NB4 (cell line): ENCODE results near the gene RNF150.
"Not testable (repeated sequence)": the region's sequence is repeated elsewhere in the genome, so short reads cannot be mapped to it uniquely, and the experiment has no call there.

Experiments
- DNase-seq: peaks from one replicate; pipeline ENCODE4 v3.0.0; 2010; ENCODE audit warnings: low read depth
- H3K4me3 ChIP-seq: one replicate; pipeline ENCODE4 v1.5.1; 2011; ENCODE audit warnings: mild to moderate bottlenecking, low read depth, low read length, moderate library complexity
- CTCF ChIP-seq: IDR thresholded peaks from one replicate; pipeline ENCODE4 v1.5.1; 2012; ENCODE audit warnings: low read depth, low read length
- MYC ChIP-seq: IDR thresholded peaks from 2 replicates; pipeline ENCODE4 v1.6.1; 2011; ENCODE audit warnings: low read depth, low read length
- POLR2A ChIP-seq: IDR thresholded peaks from 2 replicates; pipeline ENCODE4 v1.6.1; 2011; ENCODE audit warnings: mild to moderate bottlenecking; ENCODE audit not compliant: insufficient read length; ENCODE audit errors: extremely low read depth
- TF ChIP-seq, protein P1 (sequence below): IDR thresholded peaks from 2 replicates; pipeline ENCODE4 v1.6.1; 2011; ENCODE audit warnings: low read depth, low read length

RNF150 gene

GRCh38 chr4:141170671-141171070 is 37.4 kb upstream of the RNF150 start:
- TF ChIP-seq POLR2A, result no peak
- TF ChIP-seq, protein P1, sequence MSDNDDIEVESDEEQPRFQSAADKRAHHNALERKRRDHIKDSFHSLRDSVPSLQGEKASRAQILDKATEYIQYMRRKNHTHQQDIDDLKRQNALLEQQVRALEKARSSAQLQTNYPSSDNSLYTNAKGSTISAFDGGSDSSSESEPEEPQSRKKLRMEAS, result no peak
- TF ChIP-seq CTCF, result no peak
- no peak for TF ChIP-seq MYC
- no peak overlapping the region for H3K4me3 ChIP-seq
- DNase-seq, result no peak

GRCh38 chr4:141169391-141169790 is 36.1 kb upstream of the RNF150 start:
- no peak for TF ChIP-seq POLR2A
- no peak for TF ChIP-seq MYC
- TF ChIP-seq CTCF, result no peak
- TF ChIP-seq, protein P1, result no peak
- no peak overlapping the region for H3K4me3 ChIP-seq
- DNase-seq, result no peak

DNA sequence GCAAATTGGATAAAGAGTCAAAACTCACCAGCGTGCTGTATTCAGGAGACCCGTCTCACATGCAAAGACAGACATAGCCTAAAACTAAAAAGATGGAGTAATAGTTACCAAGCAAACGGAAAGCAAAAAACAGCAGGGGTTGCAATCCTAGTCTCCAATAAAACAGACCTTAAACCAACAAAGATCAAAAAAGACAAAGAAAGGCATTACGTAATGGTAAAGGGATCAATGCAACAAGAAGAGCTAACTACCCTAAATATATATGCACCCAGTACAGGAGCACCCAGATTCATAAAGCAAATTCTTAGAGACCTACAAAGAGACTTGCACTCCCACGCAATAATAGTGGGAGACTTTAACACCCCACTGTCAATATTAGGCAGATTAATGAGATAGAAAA is 31.7 kb upstream of the RNF150 start:
- H3K4me3 ChIP-seq, DNase-seq: not testable (repeated sequence)

- no peak for DNase-seq
- TF ChIP-seq CTCF (no peak), POLR2A (no peak), MYC (no peak)
- TF ChIP-seq, protein P1, result no peak
- no peak overlapping the region for H3K4me3 ChIP-seq
Observed at GRCh38 chr4:141159027-141159426, 25.8 kb upstream of the RNF150 start.

DNA sequence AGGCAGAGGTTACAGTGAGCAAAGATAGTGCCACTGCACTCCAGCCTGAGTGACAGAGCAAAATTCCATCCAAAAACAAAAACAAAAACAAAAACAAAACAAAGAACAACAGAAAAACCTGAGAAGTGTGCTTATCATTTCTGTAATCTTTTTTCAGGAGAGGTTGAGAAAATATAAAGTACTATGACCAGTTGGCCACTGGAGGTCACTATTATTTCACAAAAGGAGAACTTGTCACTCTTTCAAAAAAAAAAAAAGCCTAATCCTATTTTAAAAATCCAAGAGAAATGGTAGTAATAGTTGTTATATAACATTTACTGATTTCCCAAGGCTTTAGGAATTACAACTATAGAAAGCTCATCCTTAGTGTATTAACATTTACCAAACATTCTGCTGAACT is 24.9 kb upstream of the RNF150 start:
- TF ChIP-seq MYC, result no peak
- TF ChIP-seq, protein P1, result no peak
- no peak for TF ChIP-seq CTCF
- no peak for TF ChIP-seq POLR2A
- no peak overlapping the region for H3K4me3 ChIP-seq
- DNase-seq, result peak; percentile 36

DNA sequence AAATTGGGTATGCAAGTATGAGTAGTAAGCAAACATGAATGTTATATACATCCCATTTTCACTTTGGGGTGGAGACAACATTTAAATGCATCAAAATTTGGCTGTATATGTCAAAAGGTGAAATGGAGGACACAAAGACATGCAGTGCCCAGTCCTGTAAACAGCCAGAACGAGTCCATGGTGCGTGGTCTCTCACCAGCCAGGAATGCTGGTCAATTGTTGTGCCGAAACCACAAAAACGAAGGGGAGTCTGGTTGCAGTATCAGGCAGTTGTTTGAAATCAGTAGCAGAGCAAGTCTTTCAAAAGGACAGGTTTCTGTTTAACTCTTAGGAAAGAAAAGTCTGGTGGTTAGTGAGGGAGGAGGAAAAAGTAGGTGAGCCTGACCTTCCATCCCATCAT is 22.3 kb upstream of the RNF150 start:
- no peak overlapping the region for H3K4me3 ChIP-seq
- DNase-seq, result no peak
- no peak for TF ChIP-seq CTCF

GRCh38 chr4:141154725-141155124 is 21.5 kb upstream of the RNF150 start:
- TF ChIP-seq CTCF (no peak), MYC (no peak), POLR2A (no peak)
- TF ChIP-seq, protein P1, result no peak
- DNase-seq, result no peak
- H3K4me3 ChIP-seq, result no peak overlapping the region
